Measurements from ENCODE around the gene PKLR. TPM values are rescaled to one million over a fixed set of nuclear protein-coding genes. Genes with fewer than 3 reads are reported as not detected.
A peak's percentile ranks its signal among the peaks of the same experiment; 100 is the strongest.

Gene PKLR
- total and polyA plus RNA-seq, 2 donors (not counting 1 experiment from before 2014, with no cell fraction given), result not detected

- no peaks in the 10 kb centered on the region for H3K9me3 Mint-ChIP-seq (ENCODE audit: insufficient read depth)
- Histone ChIP-seq H3K36me3 (replicated peaks in 1 of 2; ENCODE audit: control extremely low read depth in 1 of 2, control insufficient read depth in 1 of 2, extremely low read depth in 1 of 2, insufficient read depth in 2 of 2, low read length in 1 of 2) (no peaks in the 10 kb centered on the region), H3K27me3 (replicated peaks in 1 of 4; ENCODE audit: control extremely low read depth in 1 of 4, control insufficient read depth in 3 of 4, insufficient read depth in 4 of 4, low read length in 3 of 4) (no peaks in the 10 kb centered on the region), H3K4me3 (ENCODE audit: control extremely low read depth in 1 of 5, extremely low read depth in 1 of 5, insufficient read depth in 1 of 5, low read depth in 2 of 5, low read length in 4 of 5) (peak overlapping the region; percentile 48 to 79 (median 67)), H4K20me1 (ENCODE audit: control insufficient read depth, insufficient read depth, low read length, poor library complexity, severe bottlenecking) (no peaks in the 10 kb centered on the region), H3K4me1 (ENCODE audit: control insufficient read depth in 2 of 2, insufficient read depth in 2 of 2, low read length in 2 of 2) (peaks cover 29 to 37% of the 10 kb centered on the region in 2 donors), H3K27ac (ENCODE audit: low read length in 2 of 2) (peak overlapping the region; percentile 62 to 71), H3K4me2 (replicated peaks; ENCODE audit: low read depth, low read length, poor library complexity, severe bottlenecking) (peak overlapping the region; percentile 87), H3K9me3 (ENCODE audit: control extremely low read depth in 1 of 3, control insufficient read depth in 2 of 3, insufficient read depth in 1 of 3, low read length in 2 of 3) (peaks cover 0 to 4% (median 2%) of the 10 kb centered on the region in 3 donors), H2AFZ (ENCODE audit: insufficient read depth, low read depth, low read length, poor library complexity, severe bottlenecking) (peak overlapping the region; percentile 78), H3K9ac (ENCODE audit: low read length) (peak overlapping the region; percentile 62), H3K79me2 (ENCODE audit: control insufficient read depth, insufficient read depth, low read length) (peaks cover 9% of the 10 kb centered on the region)
- peak overlapping the region; percentile 82 for H3K4me3 Mint-ChIP-seq
- ChIA-PET POLR2A (interaction anchor here (1.8 to 2.2 kb wide), 2 partner anchors 9 to 51 kb away, joined by 8 to 12 read pairs; partner anchors contain the start of gene ENTREP3), CTCF (interaction anchor here (1.1 to 1.8 kb wide), 6 partner anchors 16 to 72 kb away, joined by 3 to 9 read pairs (median 6); partner anchors contain the start of genes KRTCAP2 and SCAMP3)
- peak overlapping the region; percentile 96 for H3K27ac Mint-ChIP-seq
- WGBS (ENCODE audit: insufficient coverage), result 0% methylated on average over 2 of the region's 8 CpGs
- intact Hi-C loops (cut with micrococcal nuclease), result no loop called here
- no peak for TF ChIP-seq EZH2 (IDR thresholded peaks at IDR 0.05; ENCODE audit: borderline replicate concordance, insufficient read depth, low read depth, low read length, poor library complexity, severe bottlenecking)
- no peak for TF ChIP-seq CTCF (IDR thresholded peaks at IDR 0.05)
- peaks cover 34% of the 10 kb centered on the region for H3K4me1 Mint-ChIP-seq
- H3K27me3 Mint-ChIP-seq, result peaks cover 4% of the 10 kb centered on the region
- ATAC-seq (ENCODE audit: low read depth) (peak; percentile 1), DNase-seq (no peak)
Observed at GRCh38 chr1:155245163-155245524, 56.1 kb downstream of the PKLR start.

Data from B cell (primary cell).